HepG2 (cell line): ENCODE measurements around the gene MAB21L4. TPM values are rescaled to one million over a fixed set of nuclear protein-coding genes. Genes with fewer than 3 reads are reported as not detected.
A peak's percentile ranks its signal among the peaks of the same experiment; 100 is the strongest.

ENCODE experiments used
- AGO1 ChIP-seq: fragments of 200-400 bp; formaldehyde crosslinking; IDR thresholded peaks from 2 replicates; pipeline ENCODE4 v1.6.1; 2017; ENCODE audit warnings: mild to moderate bottlenecking, low read depth, low read length, moderate library complexity; ENCODE audit not compliant: poor library complexity, severe bottlenecking
- CTCF ChIP-seq: sonication (generic); formaldehyde crosslinking; IDR thresholded peaks from 2 replicates; pipeline ENCODE4 v1.5.0; 2020; ENCODE audit warnings: mild to moderate bottlenecking, missing genetic modification reagents, moderate library complexity
- ETV6 ChIP-seq: sonication (generic); formaldehyde crosslinking; conservative IDR thresholded peaks from 2 replicates; pipeline ENCODE4 v1.4.0; 2020; ENCODE audit warnings: missing genetic modification reagents
- GPN1 ChIP-seq: sonication (generic); formaldehyde crosslinking; IDR thresholded peaks from 2 replicates; pipeline ENCODE4 v1.5.1; 2020; ENCODE audit warnings: missing genetic modification reagents, borderline replicate concordance
- HIC2 ChIP-seq: sonication (generic); formaldehyde crosslinking; IDR thresholded peaks from 2 replicates; pipeline ENCODE4 v1.9.0; 2022; ENCODE audit warnings: low read depth, missing genetic modification reagents
- HINFP ChIP-seq: sonication (generic); formaldehyde crosslinking; IDR thresholded peaks from 2 replicates; pipeline ENCODE4 v1.4.0; 2020; ENCODE audit warnings: low read depth, mild to moderate bottlenecking, missing genetic modification reagents
- KDM5B ChIP-seq: sonication (generic); formaldehyde crosslinking; IDR thresholded peaks from 2 replicates; pipeline ENCODE4 v1.4.0; 2020; ENCODE audit warnings: missing genetic modification reagents, mild to moderate bottlenecking, borderline replicate concordance
- SMAD1 ChIP-seq: sonication (generic); formaldehyde crosslinking; IDR thresholded peaks from 2 replicates; pipeline ENCODE4 v1.4.0; 2020; ENCODE audit warnings: missing genetic modification reagents, low read depth, mild to moderate bottlenecking, borderline replicate concordance
- THAP11 ChIP-seq: IDR thresholded peaks from 2 replicates; pipeline ENCODE4 v1.6.1; 2016; ENCODE audit warnings: missing biosample characterization, missing genetic modification reagents
- U2AF1 ChIP-seq: fragments of 200-400 bp; formaldehyde crosslinking; optimal IDR thresholded peaks from 2 replicates; pipeline ENCODE3; 2017; ENCODE audit warnings: mild to moderate bottlenecking, low read depth, low read length
- ZBED4 ChIP-seq: sonication (generic); formaldehyde crosslinking; IDR thresholded peaks from 2 replicates; pipeline ENCODE4 v1.4.0; 2020; ENCODE audit warnings: missing genetic modification reagents, borderline replicate concordance
- ZBTB7B ChIP-seq: sonication (generic); formaldehyde crosslinking; IDR thresholded peaks from 2 replicates; pipeline ENCODE4 v1.4.0; 2020; ENCODE audit warnings: missing genetic modification reagents
- ZNF280D ChIP-seq: sonication (generic); formaldehyde crosslinking; IDR thresholded peaks from 2 replicates; pipeline ENCODE4 v1.5.1; 2020; ENCODE audit warnings: mild to moderate bottlenecking, missing genetic modification reagents
- ZNF331 ChIP-seq: sonication (generic); formaldehyde crosslinking; IDR thresholded peaks from 2 replicates; pipeline ENCODE4 v1.4.0; 2020; ENCODE audit warnings: missing genetic modification reagents
- ZNF777 ChIP-seq: sonication (generic); formaldehyde crosslinking; IDR thresholded peaks from 2 replicates; pipeline ENCODE4 v1.4.0; 2020; ENCODE audit warnings: missing genetic modification reagents
- polyA plus RNA-seq, 8 experiments: library from polyadenylated mRNA; depleted of rRNA in 3 of 8; stranded (reverse) in 7 of 8; unstranded in 1 of 8; fragments of >200 nt; fragmentation: Illumina TruSeq in 4 of 8; extraction: Trizol in 4 of 8; gene quantifications; 2 replicates each; pipeline versions ENCODE4 v1.2.1 to v1.2.3, GENCODE V29; 2011 to 2016; ENCODE audit warnings: low read depth in 4 of 8, missing spikeins in 1 of 8, mixed read lengths in 1 of 8; ENCODE audit not compliant: insufficient read depth in 1 of 8
- total RNA-seq, 5 experiments: library from RNA; depleted of rRNA; stranded (reverse); fragments of >200 nt; fragmentation: Illumina TruSeq; extraction: Trizol; gene quantifications; 2 replicates each; pipeline ENCODE4 v1.2.3, GENCODE V29; 2016; ENCODE audit warnings: low read depth in 1 of 5

Gene MAB21L4
- total and polyA plus RNA-seq, 2 of the 13 experiments (the other 11 are each of a cell fraction or from before 2014, with no cell fraction given), result 3.0 to 14.0 TPM

GRCh38 chr2:240913810-240914644, 18.1 kb upstream of the MAB21L4 start (continued):
- TF ChIP-seq ZBED4 (CRISPR knock-in tag) (0 out of 2 replicates have a peak, but pooled peaks have one; percentile 26), GPN1 (no peak), HINFP (CRISPR knock-in tag) (0 out of 2 replicates have a peak, but pooled peaks have one; percentile 43), ZNF280D (CRISPR knock-in tag) (peak; percentile 46; the same call in 1 of the 2 replicates), HIC2 (CRISPR knock-in tag) (peak; percentile 81), SMAD1 (CRISPR knock-in tag) (peak; percentile 18; the same call in 1 of the 2 replicates), THAP11 (CRISPR knock-in tag) (0 out of 2 replicates have a peak, but pooled peaks have one; percentile 41), KDM5B (CRISPR knock-in tag) (peak; percentile 83), ZBTB7B (peak; percentile 68; the same call in 1 of the 2 replicates), ZNF777 (CRISPR knock-in tag) (no peak; the same call in 1 of the 2 replicates), U2AF1 (no peak), ZNF331 (CRISPR knock-in tag) (0 out of 2 replicates have a peak, but pooled peaks have one; percentile 21), CTCF (peak; percentile 98), ETV6 (CRISPR knock-in tag) (no peak), AGO1 (peak; percentile 22)
